ENCODE data around the gene BTLA.

DNA sequence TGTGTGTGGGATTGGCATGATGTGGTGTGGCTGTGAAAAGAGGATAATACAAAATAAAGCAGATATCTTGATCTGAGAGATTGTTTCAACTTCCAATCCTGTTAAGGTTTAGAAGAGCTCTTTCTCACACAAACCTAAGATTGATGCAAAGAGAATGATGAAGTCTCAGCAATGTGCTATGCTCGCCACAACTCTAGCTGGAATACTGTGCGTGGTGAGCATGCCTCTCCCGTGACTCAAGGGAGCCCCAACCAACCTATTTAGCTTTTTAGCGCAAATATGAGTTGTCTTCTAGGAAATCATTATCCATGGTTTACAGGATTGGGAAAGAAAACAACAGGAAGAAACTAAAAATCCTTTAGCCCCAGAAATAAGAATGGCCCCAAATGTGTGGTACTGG, 28.5 kb downstream of the BTLA start:
- TF ChIP-seq CTCF (IDR thresholded peaks at IDR 0.05; ENCODE audit: control extremely low read depth in 1 of 3, insufficient read depth in 1 of 3, low read depth in 1 of 3, low read length in 3 of 3) (no peak), SP1 (IDR thresholded peaks at IDR 0.05; ENCODE audit: low read depth, low read length) (no peak), TAF1 (IDR thresholded peaks at IDR 0.05; ENCODE audit: low read depth, low read length) (no peak), NANOG (IDR thresholded peaks at IDR 0.05; ENCODE audit: insufficient read depth, low read depth, low read length, poor library complexity, severe bottlenecking) (no peak), GABPA (IDR thresholded peaks at IDR 0.05; ENCODE audit: borderline replicate concordance, insufficient read depth, low read length) (no peak), POLR2AphosphoS5 (IDR thresholded peaks at IDR 0.05; ENCODE audit: low read depth, low read length) (no peak), EZH2 (IDR thresholded peaks at IDR 0.05; ENCODE audit: low read depth, low read length, severe bottlenecking) (no peak), POLR2A (IDR thresholded peaks at IDR 0.05; ENCODE audit: control extremely low read depth in 1 of 2, low read depth in 2 of 2, low read length in 2 of 2) (no peak), SP2 (IDR thresholded peaks at IDR 0.05; ENCODE audit: low read length) (no peak), RAD21 (IDR thresholded peaks at IDR 0.05 in 1 of 2, conservative IDR thresholded peaks at IDR 0.05 in 1 of 2; ENCODE audit: low read depth in 2 of 2, low read length in 2 of 2) (no peak), TCF12 (IDR thresholded peaks at IDR 0.05; ENCODE audit: low read depth, low read length) (no peak), SAP30 (IDR thresholded peaks at IDR 0.05; ENCODE audit: insufficient read depth, insufficient replicate concordance, low read length) (no peak), RXRA (IDR thresholded peaks at IDR 0.05; ENCODE audit: insufficient read depth, low read depth, low read length) (no peak), ASH2L (IDR thresholded peaks at IDR 0.05; ENCODE audit: low read length) (no peak)

Data from H1 (cell line).